H1 (cell line): Measurements from ENCODE around the gene TTC23.

ENCODE experiments used
- HDAC2 ChIP-seq, 2 experiments: fragments of 300-600 bp in 1 of 2; sonication (generic) in 1 of 2; IDR thresholded peaks; 2 replicates each; pipeline ENCODE4 v1.6.1; 2011 to 2012; ENCODE audit warnings: low read depth in 2 of 2, low read length in 2 of 2, mild to moderate bottlenecking in 2 of 2, moderate library complexity in 2 of 2, borderline replicate concordance in 1 of 2, inconsistent platforms in 1 of 2
- NRF1 ChIP-seq: IDR thresholded peaks from 2 replicates; pipeline ENCODE4 v1.6.1; 2011; ENCODE audit warnings: mild to moderate bottlenecking, low read depth, low read length, improper control_type of control experiment
- SIN3A ChIP-seq, 2 experiments: IDR thresholded peaks in 1 of 2; conservative IDR thresholded peaks in 1 of 2; 2 replicates each; pipeline ENCODE4 v1.6.1; 2011 to 2012; ENCODE audit warnings: low read length in 2 of 2, improper control_type of control experiment in 1 of 2, low read depth in 1 of 2, mild to moderate bottlenecking in 1 of 2
- ZNF274 ChIP-seq: IDR thresholded peaks from 2 replicates; pipeline ENCODE4 v1.7.0; 2012; ENCODE audit warnings: low read length, borderline replicate concordance; ENCODE audit errors: extremely low read depth
- TF ChIP-seq, protein P1 (sequence below): IDR thresholded peaks from 2 replicates; pipeline ENCODE4 v1.6.1; 2011; ENCODE audit warnings: low read depth, mild to moderate bottlenecking, low read length; ENCODE audit not compliant: insufficient read depth
- TF ChIP-seq, protein P2 (sequence below), 3 experiments: IDR thresholded peaks; 1 replicate in 2 of 3; 2 replicates in 1 of 3; pipeline versions ENCODE4 v1.5.1 to v1.6.1; 2011; ENCODE audit warnings: low read length in 3 of 3, mild to moderate bottlenecking in 3 of 3, inconsistent platforms in 2 of 3, low read depth in 1 of 3, moderate library complexity in 1 of 3; ENCODE audit not compliant: insufficient read depth in 1 of 3; ENCODE audit errors: control extremely low read depth in 1 of 3

DNA sequence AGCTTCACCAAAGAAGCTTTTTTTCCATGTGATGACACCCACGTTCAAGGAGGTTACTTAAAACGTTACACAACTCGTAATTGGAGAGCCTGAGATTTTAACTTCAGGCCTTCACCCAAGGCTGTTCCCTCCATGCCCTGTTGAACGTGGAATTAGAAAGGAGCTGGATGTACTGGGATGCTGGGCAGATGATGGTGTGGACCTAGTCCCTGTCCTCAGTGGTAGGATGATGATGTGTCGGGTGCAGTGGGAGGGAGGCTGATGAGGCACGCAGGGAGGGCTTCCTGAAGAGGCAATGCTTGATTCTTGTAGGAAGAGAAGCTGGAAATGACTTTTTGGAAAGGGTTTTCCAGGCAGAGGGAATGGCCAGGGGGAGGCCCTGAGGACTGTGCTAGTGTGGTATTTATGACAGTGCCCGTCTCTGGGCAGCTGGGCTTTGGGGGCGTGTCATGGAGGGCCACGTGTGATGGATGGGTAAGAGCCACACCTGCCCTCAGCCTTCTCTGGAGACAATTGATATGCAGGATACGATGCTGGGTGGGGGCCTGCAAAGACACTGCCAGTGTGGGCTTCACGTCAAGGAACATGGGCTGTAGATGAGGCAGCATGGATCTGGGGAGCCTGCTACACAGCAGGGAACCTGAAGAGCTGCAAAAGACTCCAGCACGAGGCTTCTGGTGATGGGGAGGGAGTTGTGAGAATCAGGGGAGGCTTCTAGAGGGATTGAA is 129.2 kb downstream of the TTC23 start:
- TF ChIP-seq NRF1 (no peak), SIN3A (conservative IDR thresholded peaks at IDR 0.05 in 1 of 2, IDR thresholded peaks at IDR 0.05 in 1 of 2; ENCODE audit: low read depth in 1 of 2, low read length in 2 of 2) (no peak), ZNF274 (no peak), HDAC2 (IDR thresholded peaks at IDR 0.05; ENCODE audit: borderline replicate concordance in 1 of 2, low read depth in 2 of 2, low read length in 2 of 2) (no peak)
- TF ChIP-seq, protein P1, sequence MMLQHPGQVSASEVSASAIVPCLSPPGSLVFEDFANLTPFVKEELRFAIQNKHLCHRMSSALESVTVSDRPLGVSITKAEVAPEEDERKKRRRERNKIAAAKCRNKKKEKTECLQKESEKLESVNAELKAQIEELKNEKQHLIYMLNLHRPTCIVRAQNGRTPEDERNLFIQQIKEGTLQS = no peak
- TF ChIP-seq, protein P2, sequence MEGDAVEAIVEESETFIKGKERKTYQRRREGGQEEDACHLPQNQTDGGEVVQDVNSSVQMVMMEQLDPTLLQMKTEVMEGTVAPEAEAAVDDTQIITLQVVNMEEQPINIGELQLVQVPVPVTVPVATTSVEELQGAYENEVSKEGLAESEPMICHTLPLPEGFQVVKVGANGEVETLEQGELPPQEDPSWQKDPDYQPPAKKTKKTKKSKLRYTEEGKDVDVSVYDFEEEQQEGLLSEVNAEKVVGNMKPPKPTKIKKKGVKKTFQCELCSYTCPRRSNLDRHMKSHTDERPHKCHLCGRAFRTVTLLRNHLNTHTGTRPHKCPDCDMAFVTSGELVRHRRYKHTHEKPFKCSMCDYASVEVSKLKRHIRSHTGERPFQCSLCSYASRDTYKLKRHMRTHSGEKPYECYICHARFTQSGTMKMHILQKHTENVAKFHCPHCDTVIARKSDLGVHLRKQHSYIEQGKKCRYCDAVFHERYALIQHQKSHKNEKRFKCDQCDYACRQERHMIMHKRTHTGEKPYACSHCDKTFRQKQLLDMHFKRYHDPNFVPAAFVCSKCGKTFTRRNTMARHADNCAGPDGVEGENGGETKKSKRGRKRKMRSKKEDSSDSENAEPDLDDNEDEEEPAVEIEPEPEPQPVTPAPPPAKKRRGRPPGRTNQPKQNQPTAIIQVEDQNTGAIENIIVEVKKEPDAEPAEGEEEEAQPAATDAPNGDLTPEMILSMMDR (IDR thresholded peaks at IDR 0.05; ENCODE audit: control extremely low read depth in 1 of 3, insufficient read depth in 1 of 3, low read depth in 1 of 3, low read length in 3 of 3) = no peak
